Adipocyte (in vitro differentiated cells): ENCODE measurements around the gene SLC7A4.

ENCODE experiments used
- DNase-seq: peaks from one replicate; pipeline ENCODE4 v3.0.0-alpha.2; 2015; ENCODE audit warnings: low read depth
- H3K27me3 ChIP-seq: replicated peaks from 2 replicates; pipeline ENCODE4 v1.7.0; 2013; ENCODE audit warnings: mild to moderate bottlenecking, low read length, moderate library complexity; ENCODE audit not compliant: control insufficient read depth, insufficient read depth
- H3K36me3 ChIP-seq: 2 replicates; pipeline ENCODE4 v1.7.0; 2013; ENCODE audit warnings: low read length, mild to moderate bottlenecking, moderate library complexity; ENCODE audit not compliant: control insufficient read depth, insufficient read depth, severe bottlenecking
- H3K4me1 ChIP-seq: 2 replicates; pipeline ENCODE4 v1.7.0; 2013; ENCODE audit warnings: mild to moderate bottlenecking, low read length, moderate library complexity; ENCODE audit not compliant: control insufficient read depth, insufficient read depth
- H3K4me3 ChIP-seq: 2 replicates; pipeline ENCODE4 v1.7.0; 2013; ENCODE audit warnings: mild to moderate bottlenecking, low read length, moderate library complexity
- H3K9ac ChIP-seq: 2 replicates; pipeline ENCODE4 v1.7.0; 2013; ENCODE audit warnings: mild to moderate bottlenecking, low read length, moderate library complexity
- H3K9me3 ChIP-seq: 2 replicates; pipeline ENCODE4 v1.7.0; 2013; ENCODE audit warnings: mild to moderate bottlenecking, low read length, moderate library complexity; ENCODE audit not compliant: control insufficient read depth

Gene SLC7A4

GRCh38 chr22:21022955-21023614 lies 9.3 kb downstream of the SLC7A4 start:
- H3K4me1 ChIP-seq, result no peaks in the 10 kb centered on the region
- DNase-seq, result no peak
- H3K9ac ChIP-seq, result no peak overlapping the region
- peaks cover 27% of the 10 kb centered on the region for H3K27me3 ChIP-seq
- no peaks in the 10 kb centered on the region for H3K36me3 ChIP-seq
- H3K9me3 ChIP-seq, result no peaks in the 10 kb centered on the region
- H3K4me3 ChIP-seq, result no peak overlapping the region

- Histone ChIP-seq H3K27me3 (peaks cover 21% of the 10 kb centered on the region), H3K9ac (no peak overlapping the region), H3K36me3 (no peaks in the 10 kb centered on the region), H3K4me3 (no peak overlapping the region), H3K9me3 (no peaks in the 10 kb centered on the region), H3K4me1 (no peaks in the 10 kb centered on the region)
- DNase-seq, result no peak
Observed at GRCh38 chr22:21022507-21022906, 9.9 kb downstream of the SLC7A4 start.

- no peak for DNase-seq
- Histone ChIP-seq H3K9me3 (no peaks in the 10 kb centered on the region), H3K4me1 (no peaks in the 10 kb centered on the region), H3K4me3 (no peak overlapping the region), H3K36me3 (no peaks in the 10 kb centered on the region), H3K27me3 (peaks cover 14% of the 10 kb centered on the region), H3K9ac (no peak overlapping the region)
Observed at GRCh38 chr22:21020802-21021429, 11.4 kb downstream of the SLC7A4 start.

- Histone ChIP-seq H3K4me1 (peaks cover 16% of the 10 kb centered on the region), H3K9me3 (no peaks in the 10 kb centered on the region), H3K9ac (no peak overlapping the region), H3K27me3 (peaks cover 10% of the 10 kb centered on the region), H3K4me3 (no peak overlapping the region), H3K36me3 (no peaks in the 10 kb centered on the region)
- no peak for DNase-seq
Observed at GRCh38 chr22:21018314-21018713, 14.0 kb downstream of the SLC7A4 start.

GRCh38 chr22:21016644-21017420 lies 15.5 kb downstream of the SLC7A4 start:
- no peak overlapping the region for H3K4me3 ChIP-seq
- DNase-seq, result no peak
- peaks cover 16% of the 10 kb centered on the region for H3K4me1 ChIP-seq

GRCh38 chr22:21015466-21016006 lies 16.8 kb downstream of the SLC7A4 start:
- Histone ChIP-seq H3K4me3 (peak overlapping the region; percentile 76), H3K27me3 (no peaks in the 10 kb centered on the region), H3K9me3 (no peaks in the 10 kb centered on the region), H3K9ac (peak overlapping the region; percentile 58), H3K4me1 (peaks cover 16% of the 10 kb centered on the region), H3K36me3 (no peaks in the 10 kb centered on the region)
- DNase-seq, result no peak

More at GRCh38 chr22:21016644-21017420, 15.5 kb downstream of the SLC7A4 start:
- H3K9ac ChIP-seq, result no peak overlapping the region
- H3K36me3 ChIP-seq, result no peaks in the 10 kb centered on the region
- peaks cover 4% of the 10 kb centered on the region for H3K27me3 ChIP-seq
- H3K9me3 ChIP-seq, result no peaks in the 10 kb centered on the region

- Histone ChIP-seq H3K27me3 (no peaks in the 10 kb centered on the region), H3K4me3 (peak within 1 kb of the TSS; percentile 76), H3K36me3 (no peaks in the 10 kb centered on the region), H3K4me1 (peaks cover 16% of the 10 kb centered on the region), H3K9me3 (no peaks in the 10 kb centered on the region), H3K9ac (peak within 1 kb of the TSS; percentile 67)
- peak; percentile 53 for DNase-seq
Observed at GRCh38 chr22:21014726-21015465, 17.5 kb downstream of the SLC7A4 start, which contains the start of gene P2RX6. Gene P2RX6, plus strand, starts transcription at chr22:21015165. Its CDS starts 10 bp downstream, at chr22:21015175.

GRCh38 chr22:21014202-21014725 lies 18.1 kb downstream of the SLC7A4 start:
- peak; percentile 95 for DNase-seq
- Histone ChIP-seq H3K9me3 (no peaks in the 10 kb centered on the region), H3K9ac (peak overlapping the region; percentile 67), H3K4me3 (peak overlapping the region; percentile 76), H3K4me1 (peaks cover 16% of the 10 kb centered on the region), H3K27me3 (no peaks in the 10 kb centered on the region), H3K36me3 (no peaks in the 10 kb centered on the region)

GRCh38 chr22:21013657-21014201 lies 18.6 kb downstream of the SLC7A4 start:
- Histone ChIP-seq H3K9me3 (no peaks in the 10 kb centered on the region), H3K4me3 (peak overlapping the region; percentile 76)

More at GRCh38 chr22:21013657-21014201, 18.6 kb downstream of the SLC7A4 start:
- Histone ChIP-seq H3K36me3 (no peaks in the 10 kb centered on the region), H3K4me1 (peaks cover 16% of the 10 kb centered on the region), H3K9ac (peak overlapping the region; percentile 67), H3K27me3 (no peaks in the 10 kb centered on the region)
- DNase-seq, result peak; percentile 30
